ENCODE results near the gene HTT. TPM values are rescaled to one million over a fixed set of nuclear protein-coding genes. Genes with fewer than 3 reads are reported as not detected.

The HTT gene
- total and polyA plus RNA-seq, 2 of the 13 experiments (the other 11 are each of a cell fraction or from before 2014, with no cell fraction given): 17.5 to 19.5 TPM

- TF ChIP-seq HMG20A (CRISPR knock-in tag; IDR thresholded peaks at IDR 0.05; ENCODE audit: borderline replicate concordance) (no peak), SAFB2 (CRISPR knock-in tag; IDR thresholded peaks at IDR 0.05; ENCODE audit: borderline replicate concordance, low read depth) (no peak), AHR (CRISPR knock-in tag; IDR thresholded peaks at IDR 0.05) (no peak), ZFP90 (CRISPR knock-in tag; IDR thresholded peaks at IDR 0.05; ENCODE audit: borderline replicate concordance) (peak; percentile 55; the same call in 1 of the 2 replicates), ZNF687 (CRISPR knock-in tag; IDR thresholded peaks at IDR 0.05) (peak; percentile 50), ZSCAN5A (CRISPR knock-in tag; IDR thresholded peaks at IDR 0.05; ENCODE audit: borderline replicate concordance) (no peak), ZBTB37 (CRISPR knock-in tag; IDR thresholded peaks at IDR 0.05) (no peak), ZNF577 (CRISPR knock-in tag; IDR thresholded peaks at IDR 0.05; ENCODE audit: borderline replicate concordance, low read depth) (no peak), STAG1 (CRISPR knock-in tag; IDR thresholded peaks at IDR 0.05) (peak; percentile 79), ZNF292 (CRISPR knock-in tag; IDR thresholded peaks at IDR 0.05; ENCODE audit: borderline replicate concordance, low read depth) (no peak), ZNF20 (CRISPR knock-in tag; IDR thresholded peaks at IDR 0.05) (no peak), TFAP4 (IDR thresholded peaks at IDR 0.05; ENCODE audit: borderline replicate concordance, low read depth) (no peak), HOXD1 (CRISPR knock-in tag; IDR thresholded peaks at IDR 0.05) (no peak), HNF4A (CRISPR knock-in tag; IDR thresholded peaks at IDR 0.05) (no peak), FOXA3 (CRISPR knock-in tag; IDR thresholded peaks at IDR 0.05) (0 out of 2 replicates have a peak, but pooled peaks have one; percentile 6), SPEN (CRISPR knock-in tag; IDR thresholded peaks at IDR 0.05; ENCODE audit: low read depth) (no peak), BRF2 (CRISPR knock-in tag; IDR thresholded peaks at IDR 0.05) (no peak), NRL (CRISPR knock-in tag; IDR thresholded peaks at IDR 0.05; ENCODE audit: borderline replicate concordance) (0 out of 2 replicates have a peak, but pooled peaks have one; percentile 28), SALL1 (CRISPR knock-in tag; IDR thresholded peaks at IDR 0.05) (peak; percentile 29; the same call in 1 of the 2 replicates), IKZF4 (CRISPR knock-in tag; IDR thresholded peaks at IDR 0.05; ENCODE audit: borderline replicate concordance, low read depth, not compliant biosample characterization) (no peak)
Measured at GRCh38 chr4:3047464-3048286, 26.8 kb upstream of the HTT start (continued).

Data from HepG2 (cell line).